GM23248 (cell line): ENCODE data around the gene PRKD3.

Experiments used
- EZH2 ChIP-seq: fragments of 200-600 bp; sonication (generic); IDR thresholded peaks from 2 replicates; pipeline ENCODE4 v1.6.1; 2018; ENCODE audit warnings: antibody characterized with exemption, mild to moderate bottlenecking; ENCODE audit not compliant: insufficient read depth, poor library complexity, severe bottlenecking
- EZH2phosphoT487 ChIP-seq: fragments of 200-600 bp; sonication (generic); IDR thresholded peaks from 2 replicates; pipeline ENCODE4 v1.6.1; 2018; ENCODE audit warnings: antibody characterized with exemption, moderate library complexity, mild to moderate bottlenecking, low read depth; ENCODE audit not compliant: insufficient read depth

GRCh38 chr2:37337620-37338280 is 13.1 kb upstream of the PRKD3 start:
- TF ChIP-seq EZH2phosphoT487 (no peak), EZH2 (no peak)
